Measurements from ENCODE around the gene TFAM. TPM values are rescaled to one million over a fixed set of nuclear protein-coding genes. Genes with fewer than 3 reads are reported as not detected.

The TFAM gene
- total and polyA plus RNA-seq, 2 donors (not counting 1 experiment from before 2014, with no cell fraction given): 8.2 to 38.4 TPM

Other genes starting within 250 kb of the TFAM start
- gene IPMK, start 117.5 kb upstream of the TFAM start, total RNA-seq: 8.6 and 9.2 TPM in 2 replicates
- 1.9 and 2.7 TPM in 2 replicates for gene IPMK, start 117.5 kb upstream of the TFAM start, polyA plus RNA-seq
- gene CISD1, start 116.2 kb upstream of the TFAM start, total RNA-seq: 6.3 and 7.3 TPM in 2 replicates
- gene CISD1, start 116.2 kb upstream of the TFAM start, polyA plus RNA-seq: 4.8 and 6.6 TPM in 2 replicates
- 12.6 and 13.5 TPM in 2 replicates for gene UBE2D1, start 50.4 kb upstream of the TFAM start, total RNA-seq
- gene UBE2D1, start 50.4 kb upstream of the TFAM start, polyA plus RNA-seq: 8.5 and 15.9 TPM in 2 replicates
- gene BICC1, start 127.5 kb downstream of the TFAM start, total RNA-seq: not detected in 2 replicates
- not detected in 2 replicates for gene BICC1, start 127.5 kb downstream of the TFAM start, polyA plus RNA-seq

All from B cell (primary cell).